Adipose tissue (tissue), 3 donors: ENCODE results near the gene CHST2. TPM values are rescaled to one million over a fixed set of nuclear protein-coding genes. Genes with fewer than 3 reads are reported as not detected.
"Not testable (repeated sequence)": the region's sequence is repeated elsewhere in the genome, so short reads cannot be mapped to it uniquely, and the experiment has no call there.

ENCODE experiments used
- H3K27ac ChIP-seq: one replicate; pipeline ENCODE4 v1.5.1; 2013; ENCODE audit warnings: low read depth, low read length
- WGBS, 3 donors: extraction: QIAGEN DNeasy Blood & Tissue Kit; methylation state at CpG; one replicate each; pipeline ENCODE4 v1.1.7; 2013; 5-methylcytosine and 5-hydroxymethylcytosine counted together
- polyA plus RNA-seq, 3 donors: library from polyadenylated mRNA; stranded (reverse); fragments of 200-250 nt; gene quantifications; one replicate each; pipeline ENCODE4 v1.2.3, GENCODE V29; 2013
- donor health status: healthy with polysubstance abuse.
- donor health status: Bipolar disorder and iron deficiency.
- donor health status: healthy.

The CHST2 gene
- polyA plus RNA-seq: 10 to 100 TPM in 1 of 3 donors, 1 to 10 TPM in 1, under 1 TPM in 1; 0.94 to 11.6 (median 4.6) TPM

- H3K27ac ChIP-seq: no peak within 1 kb of the TSS
- WGBS, 3 donors: 1% methylated on average over 86 to 102 of the region's 102 CpGs
These were observed at the start of gene CHST2 for GRCh38 chr3:143119009-143119914. TSS of gene CHST2 (plus strand) at chr3:143119771. CDS start at chr3:143120817, 1,046 bp downstream.

GRCh38 chr3:143070977-143071551 is 48.5 kb upstream of the CHST2 start:
- WGBS, 3 donors: 70 to 90% (median 79%) methylated on average over 3 of the region's 3 CpGs
- no peak overlapping the region for H3K27ac ChIP-seq

DNA sequence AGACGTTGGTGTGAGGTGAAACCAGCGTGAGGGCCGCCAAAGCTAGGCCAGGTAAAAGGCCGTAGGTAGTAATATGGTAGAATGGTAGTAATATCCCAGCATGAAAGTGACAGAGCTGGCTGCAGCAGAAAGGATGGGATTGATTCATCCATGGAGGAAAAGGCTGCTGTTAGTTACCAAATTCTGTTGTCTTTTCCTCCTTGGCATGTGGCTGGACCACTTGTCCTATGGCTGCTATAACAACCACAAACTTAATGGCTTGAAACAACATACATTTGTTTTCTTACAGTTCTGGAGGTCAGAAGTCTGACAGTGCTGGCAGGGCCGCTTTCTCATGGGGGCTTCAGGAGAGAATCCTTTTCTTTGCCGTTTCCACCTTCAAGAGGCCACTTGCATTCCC is 47.8 kb upstream of the CHST2 start:
- no peak overlapping the region for H3K27ac ChIP-seq
- 88 to 96% (median 96%) methylated on average over 6 of the region's 6 CpGs for WGBS, 3 donors

GRCh38 chr3:143072298-143073020 is 47.1 kb upstream of the CHST2 start:
- not testable (repeated sequence) for H3K27ac ChIP-seq
- WGBS, 3 donors: 92 to 95% (median 94%) methylated on average over 12 of the region's 12 CpGs

- WGBS, 3 donors: 88 to 92% (median 90%) methylated on average over 13 to 14 of the region's 15 CpGs
- not testable (repeated sequence) for H3K27ac ChIP-seq
These were observed 46.0 kb upstream of the CHST2 start for GRCh38 chr3:143073541-143073940.

- H3K27ac ChIP-seq: not testable (repeated sequence)
- 80 to 93% (median 81%) methylated on average over 5 of the region's 5 CpGs for WGBS, 3 donors
These were observed 45.6 kb upstream of the CHST2 start for GRCh38 chr3:143073983-143074382.

DNA sequence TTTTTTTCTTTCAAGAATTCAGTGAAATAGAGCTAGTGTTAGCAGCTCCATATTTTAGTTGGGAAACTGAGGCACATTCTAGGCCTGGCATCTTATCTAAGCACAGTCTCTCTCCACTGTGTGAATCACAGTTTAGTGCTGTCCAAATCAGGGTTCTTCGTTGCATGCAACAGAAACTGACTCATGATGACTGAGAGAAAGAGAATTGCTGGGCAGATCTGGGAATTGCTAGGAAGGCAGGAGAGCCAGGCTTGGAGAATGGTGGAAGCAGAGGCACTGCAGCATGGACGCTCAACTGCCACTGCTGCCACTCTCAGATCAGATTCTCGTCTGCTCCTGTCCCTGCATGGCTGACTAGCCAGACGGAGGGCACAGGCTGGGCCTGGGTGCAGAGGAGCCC is 40.7 kb upstream of the CHST2 start:
- WGBS, 3 donors: 70 to 94% (median 88%) methylated on average over 4 of the region's 4 CpGs

DNA sequence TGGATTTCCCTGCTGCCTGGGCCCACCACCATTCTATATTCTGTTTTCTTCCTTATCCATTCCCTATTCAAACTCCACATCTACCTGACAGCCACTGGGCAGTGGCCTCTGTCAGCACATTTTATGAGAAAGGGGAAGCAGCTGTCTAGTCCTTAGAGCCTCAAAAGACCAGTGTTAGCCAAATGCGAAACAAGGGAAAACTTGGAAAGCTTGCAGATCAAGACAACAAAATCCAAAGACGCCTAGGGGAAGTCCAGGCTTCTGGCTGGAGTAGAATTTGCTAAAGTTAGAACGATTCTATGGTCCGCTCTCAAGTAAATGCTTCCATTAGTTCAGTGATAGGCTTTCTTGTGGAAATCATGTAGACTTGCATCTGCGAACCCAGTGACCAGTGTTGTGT is 39.4 kb upstream of the CHST2 start:
- H3K27ac ChIP-seq: no peak overlapping the region
- 81 to 86% (median 81%) methylated on average over 5 of the region's 5 CpGs for WGBS, 3 donors

More for the DNA sequence above, 40.7 kb upstream of the CHST2 start:
- H3K27ac ChIP-seq: no peak overlapping the region

- WGBS, 3 donors: 72 to 77% (median 74%) methylated on average over 1 of the region's 1 CpG
- no peak overlapping the region for H3K27ac ChIP-seq
These were observed 38.2 kb upstream of the CHST2 start for GRCh38 chr3:143081365-143081764.

DNA sequence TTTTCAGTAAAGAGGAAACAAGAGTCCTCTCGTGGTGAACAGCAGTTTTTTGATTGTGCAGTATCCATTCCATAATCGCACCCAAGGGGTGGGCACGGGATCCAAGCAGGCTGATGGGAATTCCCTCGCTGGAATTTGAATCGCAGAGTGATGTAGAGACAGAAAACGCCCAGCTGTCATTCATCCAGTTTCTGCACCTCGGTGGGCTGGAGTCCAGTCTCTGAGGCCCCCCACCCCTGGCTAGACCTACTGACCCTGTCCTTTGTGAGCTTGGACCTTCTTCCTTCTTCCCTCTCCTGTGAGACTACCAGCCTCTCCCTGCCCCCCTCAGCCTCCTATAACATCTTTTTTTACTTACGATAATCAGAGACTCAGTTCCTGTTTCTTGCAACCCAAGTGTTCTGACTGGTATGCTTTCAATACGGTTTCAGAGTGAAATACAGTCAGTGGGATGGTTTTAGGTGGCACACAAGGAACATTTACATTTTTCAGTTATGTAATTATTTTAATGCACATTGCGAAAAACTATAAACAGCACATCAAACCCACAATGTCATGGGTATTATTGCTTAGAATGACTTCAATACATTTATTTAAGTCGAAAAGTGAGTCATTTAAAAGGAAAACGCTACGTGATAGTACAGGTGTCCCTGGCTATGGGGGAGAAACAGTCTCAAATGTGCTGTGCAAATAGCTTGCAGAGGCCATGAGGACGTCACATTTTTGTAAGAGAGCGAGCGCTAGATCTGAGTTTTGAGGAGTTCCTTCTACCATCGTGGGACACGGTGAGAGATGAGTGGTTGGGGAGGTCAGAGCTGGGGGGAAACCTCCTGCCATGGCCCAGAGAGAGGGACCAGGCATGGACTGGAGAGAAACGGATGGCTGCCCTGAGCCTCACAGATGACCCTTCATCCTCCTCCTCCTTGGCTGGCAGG is 37.5 kb upstream of the CHST2 start:
- WGBS, 3 donors: 79 to 81% (median 80%) methylated on average over 19 of the region's 19 CpGs
- no peak overlapping the region for H3K27ac ChIP-seq

DNA sequence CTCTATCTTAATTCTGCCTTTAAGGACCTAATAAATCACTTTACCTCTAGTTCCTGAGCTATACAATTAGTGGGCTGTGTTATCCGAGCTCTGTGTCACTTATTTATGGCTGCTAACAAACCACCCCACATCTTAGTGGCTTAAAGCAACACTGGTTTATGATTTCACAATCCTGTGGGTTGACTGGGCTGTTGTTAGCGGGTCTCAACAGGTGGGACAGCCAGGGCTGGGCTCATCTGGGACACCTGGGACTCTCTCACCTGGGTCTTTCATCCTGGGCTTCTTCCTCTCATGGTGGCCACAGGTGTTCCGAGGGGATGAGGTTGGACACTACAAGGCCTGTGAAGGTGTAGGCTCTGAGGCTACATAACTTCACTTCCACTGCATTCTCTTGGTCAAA is 35.8 kb upstream of the CHST2 start:
- H3K27ac ChIP-seq: no peak overlapping the region
- WGBS, 3 donors: 72 to 85% (median 75%) methylated on average over 3 of the region's 3 CpGs

GRCh38 chr3:143084856-143085731 is 34.5 kb upstream of the CHST2 start:
- 84 to 89% (median 85%) methylated on average over 17 of the region's 17 CpGs for WGBS, 3 donors
- H3K27ac ChIP-seq: no peak overlapping the region

GRCh38 chr3:143088835-143089234 is 30.7 kb upstream of the CHST2 start:
- WGBS, 3 donors: 69 to 74% (median 72%) methylated on average over 1 of the region's 1 CpG

GRCh38 chr3:143089965-143090364 is 29.6 kb upstream of the CHST2 start:
- no peak overlapping the region for H3K27ac ChIP-seq
- WGBS, 3 donors: 95 to 98% (median 97%) methylated on average over 4 of the region's 4 CpGs

More at GRCh38 chr3:143088835-143089234, 30.7 kb upstream of the CHST2 start:
- H3K27ac ChIP-seq: no peak overlapping the region

GRCh38 chr3:143090486-143090885 is 29.1 kb upstream of the CHST2 start:
- 34 to 70% (median 69%) methylated on average over 5 of the region's 5 CpGs for WGBS, 3 donors

GRCh38 chr3:143090976-143091837 is 28.4 kb upstream of the CHST2 start:
- H3K27ac ChIP-seq: no peak overlapping the region
- 86 to 93% (median 93%) methylated on average over 9 of the region's 9 CpGs for WGBS, 3 donors

More at GRCh38 chr3:143090486-143090885, 29.1 kb upstream of the CHST2 start:
- no peak overlapping the region for H3K27ac ChIP-seq
